Ishikawa (cell line): ENCODE data around the gene PSMF1.

Experiments used
- CEBPB ChIP-seq: IDR thresholded peaks from 2 replicates; pipeline ENCODE4 v1.6.1; 2012
- CREB1 ChIP-seq: IDR thresholded peaks from 2 replicates; pipeline ENCODE4 v1.6.1; 2012; ENCODE audit warnings: low read depth
- EGR1 ChIP-seq: IDR thresholded peaks from 2 replicates; pipeline ENCODE4 v1.6.1; 2012
- EP300 ChIP-seq: IDR thresholded peaks from 2 replicates; pipeline ENCODE4 v1.6.1; 2012; ENCODE audit warnings: borderline replicate concordance
- MAX ChIP-seq: IDR thresholded peaks from 2 replicates; pipeline ENCODE4 v1.6.1; 2012
- RAD21 ChIP-seq: IDR thresholded peaks from 2 replicates; pipeline ENCODE4 v1.6.1; 2012; ENCODE audit warnings: low read depth
- REST ChIP-seq: IDR thresholded peaks from 2 replicates; pipeline ENCODE4 v1.6.1; 2012; ENCODE audit warnings: low read depth, mild to moderate bottlenecking
- TAF1 ChIP-seq: IDR thresholded peaks from 2 replicates; pipeline ENCODE4 v1.6.1; 2012; ENCODE audit warnings: low read depth, mild to moderate bottlenecking
- USF1 ChIP-seq: IDR thresholded peaks from 2 replicates; pipeline ENCODE4 v1.6.1; 2012

GRCh38 chr20:1112908-1113307 lies 5.5 kb upstream of the PSMF1 start:
- no peak for TF ChIP-seq EGR1
- TF ChIP-seq MAX, result no peak
- no peak for TF ChIP-seq EP300
- TF ChIP-seq RAD21, result no peak
- no peak for TF ChIP-seq REST
- TF ChIP-seq TAF1, result no peak
- no peak for TF ChIP-seq CEBPB
- TF ChIP-seq CREB1, result no peak
- TF ChIP-seq USF1, result no peak
